ENCODE measurements around the gene C11orf16. TPM values are rescaled to one million over a fixed set of nuclear protein-coding genes. Genes with fewer than 3 reads are reported as not detected.

C11orf16 gene
- total and polyA plus RNA-seq, 2 of the 8 experiments (the other 6 are each of a cell fraction or from before 2014, with no cell fraction given), result 0.08 TPM; not detected in 1

- no peak overlapping the region for H2BK15ac ChIP-seq (ENCODE audit: low read length)
- peak overlapping the region; percentile 56 for H3K56ac ChIP-seq (replicated peaks; ENCODE audit: insufficient read length, low read depth, low read length)
- H2BK5ac ChIP-seq (ENCODE audit: low read depth, low read length), result no peak overlapping the region
- FAIRE-seq (no peak), DNase-seq (ENCODE audit: low read depth in 1 of 2, low spot score in 2 of 2) (no peak)
- no peak overlapping the region for H3K27ac ChIP-seq (ENCODE audit: low read depth, low read length)
- H4K5ac ChIP-seq (ENCODE audit: insufficient read length, low read depth, low read length), result no peak overlapping the region
- H3K14ac ChIP-seq (ENCODE audit: insufficient read length), result no peak overlapping the region
- H4K20me1 ChIP-seq (replicated peaks in 1 of 2; ENCODE audit: control insufficient read depth in 1 of 2, insufficient read depth in 2 of 2, low read length in 2 of 2), result peaks cover 0 to 1% of the 10 kb centered on the region in 2 experiments
- H3K23ac ChIP-seq (ENCODE audit: insufficient read length), result no peak overlapping the region
- no peak overlapping the region for H2AK5ac ChIP-seq (ENCODE audit: low read depth, low read length)
- peaks cover 0 to 8% (median 1%) of the 10 kb centered on the region in 4 experiments; a peak in 5 of 7 replicates for H3K4me1 ChIP-seq (replicated peaks in 1 of 4; ENCODE audit: control insufficient read depth in 3 of 4, insufficient read depth in 4 of 4, low read length in 3 of 4)
- peak overlapping the region; percentile 54 to 74 (median 63) for H3K4me3 ChIP-seq (ENCODE audit: extremely low read depth in 1 of 4, insufficient read depth in 2 of 4, low read depth in 3 of 4, low read length in 4 of 4)
- WGBS, 2 experiments (ENCODE audit: extremely low coverage in 1 of 2, insufficient coverage in 1 of 2, insufficient read length in 1 of 2, insufficient replicate concordance in 2 of 2, low coverage in 1 of 2, low lambda C conversion rate in 2 of 2, missing lambda C conversion rate in 1 of 2), result 2% methylated on average over 6 of the region's 19 CpGs; no CpG with 5 or more reads in 1 of the 2 experiments
- CTCF ChIA-PET (ENCODE audit: partially characterized antibody), result interaction anchor here (0.6 to 5.8 kb wide), 9 partner anchors 13 to 679 kb away, joined by 3 to 66 read pairs (median 3); a partner anchor contains a TSS
- H3K27me3 ChIP-seq (replicated peaks in 1 of 4; ENCODE audit: control insufficient read depth in 3 of 4, extremely low read depth in 1 of 4, insufficient read depth in 3 of 4, low read length in 3 of 4), result peaks cover 0 to 12% (median 5%) of the 10 kb centered on the region in 4 experiments; a peak in 3 of 7 replicates
- H3K9me3 ChIP-seq (ENCODE audit: insufficient read depth in 2 of 2, low read depth in 1 of 2, low read length in 1 of 2), result no peaks in the 10 kb centered on the region
- H2AFZ ChIP-seq (ENCODE audit: low read length), result peak overlapping the region; percentile 93; the same call in 1 of the 2 replicates
- no peak overlapping the region for H3K4ac ChIP-seq (replicated peaks; ENCODE audit: insufficient read length, low read depth, low read length)
- peaks cover 0 to 5% (median 1%) of the 10 kb centered on the region in 4 experiments; a peak in 1 of 8 replicates for H3K36me3 ChIP-seq (ENCODE audit: control insufficient read depth in 2 of 4, insufficient read depth in 4 of 4, low read length in 3 of 4)
- POLR2A ChIA-PET (ENCODE audit: partially characterized antibody), result interaction anchor here (0.6 to 1.8 kb wide), 8 partner anchors 14 to 228 kb away, joined by 3 to 8 read pairs (median 4); partner anchors contain the start of genes RPL27A, TMEM9B and TRIM66
- H3K4me2 ChIP-seq (ENCODE audit: insufficient read depth in 1 of 2, low read depth in 2 of 2, low read length in 2 of 2), result peak overlapping the region; percentile 96 to 97
- H2BK20ac ChIP-seq (ENCODE audit: low read length), result no peak overlapping the region
- peaks cover 10% of the 10 kb centered on the region; the same call in 1 of the 2 replicates for H3K23me2 ChIP-seq (ENCODE audit: low read depth, low read length)
- H4K8ac ChIP-seq (ENCODE audit: extremely low read depth, insufficient read depth, low read length), result no peak overlapping the region
- H3K79me2 ChIP-seq (ENCODE audit: control insufficient read depth in 1 of 2, insufficient read depth in 2 of 2, low read length in 2 of 2), result peaks cover 0 to 5% of the 10 kb centered on the region in 2 experiments; a peak in 1 of 4 replicates
- H3K18ac ChIP-seq (ENCODE audit: extremely low read depth, low read length), result no peak overlapping the region
- H2BK120ac ChIP-seq (replicated peaks; ENCODE audit: low read depth, low read length), result no peak overlapping the region
- no peaks in the 10 kb centered on the region for H3K79me1 ChIP-seq (ENCODE audit: low read depth, low read length)
- H2BK12ac ChIP-seq (ENCODE audit: low read depth, low read length), result no peak overlapping the region; the same call in 1 of the 2 replicates
- H3K9ac ChIP-seq (replicated peaks in 1 of 4; ENCODE audit: extremely low read depth in 1 of 4, low read depth in 3 of 4, low read length in 3 of 4), result no peak overlapping the region
- no peak overlapping the region for H4K91ac ChIP-seq (replicated peaks; ENCODE audit: insufficient read length, low read length)
- no peak for TF ChIP-seq GTF2F1 (IDR thresholded peaks at IDR 0.05; ENCODE audit: borderline replicate concordance, low read depth, low read length)
- no peak for TF ChIP-seq TCF12 (IDR thresholded peaks at IDR 0.05; ENCODE audit: low read depth, low read length)
- TF ChIP-seq CEBPB (IDR thresholded peaks at IDR 0.05; ENCODE audit: low read depth, low read length), result no peak
- no peak for TF ChIP-seq RNF2 (IDR thresholded peaks at IDR 0.05; ENCODE audit: borderline replicate concordance, low read depth, low read length, missing control alignments, poor library complexity, severe bottlenecking)
- no peak for TF ChIP-seq EZH2 (IDR thresholded peaks at IDR 0.05; ENCODE audit: low read depth, low read length, severe bottlenecking)
- TF ChIP-seq E2F6 (IDR thresholded peaks at IDR 0.05), result no peak
- no peak for TF ChIP-seq SP2 (IDR thresholded peaks at IDR 0.05; ENCODE audit: low read length)
- no peak for TF ChIP-seq TAF7 (optimal IDR thresholded peaks at IDR 0.05; ENCODE audit: borderline replicate concordance, low read depth, low read length)
- TF ChIP-seq MAX (IDR thresholded peaks at IDR 0.05), result no peak
- TF ChIP-seq BRCA1 (IDR thresholded peaks at IDR 0.05; ENCODE audit: low read depth, low read length), result no peak
- no peak for TF ChIP-seq JUND (IDR thresholded peaks at IDR 0.05; ENCODE audit: low read length)
- no peak for TF ChIP-seq TAF1 (IDR thresholded peaks at IDR 0.05; ENCODE audit: low read depth, low read length)
Observed at GRCh38 chr11:8910649-8911026, 22.1 kb downstream of the C11orf16 start.
